ENCODE measurements around the gene AWAT2.

DNA sequence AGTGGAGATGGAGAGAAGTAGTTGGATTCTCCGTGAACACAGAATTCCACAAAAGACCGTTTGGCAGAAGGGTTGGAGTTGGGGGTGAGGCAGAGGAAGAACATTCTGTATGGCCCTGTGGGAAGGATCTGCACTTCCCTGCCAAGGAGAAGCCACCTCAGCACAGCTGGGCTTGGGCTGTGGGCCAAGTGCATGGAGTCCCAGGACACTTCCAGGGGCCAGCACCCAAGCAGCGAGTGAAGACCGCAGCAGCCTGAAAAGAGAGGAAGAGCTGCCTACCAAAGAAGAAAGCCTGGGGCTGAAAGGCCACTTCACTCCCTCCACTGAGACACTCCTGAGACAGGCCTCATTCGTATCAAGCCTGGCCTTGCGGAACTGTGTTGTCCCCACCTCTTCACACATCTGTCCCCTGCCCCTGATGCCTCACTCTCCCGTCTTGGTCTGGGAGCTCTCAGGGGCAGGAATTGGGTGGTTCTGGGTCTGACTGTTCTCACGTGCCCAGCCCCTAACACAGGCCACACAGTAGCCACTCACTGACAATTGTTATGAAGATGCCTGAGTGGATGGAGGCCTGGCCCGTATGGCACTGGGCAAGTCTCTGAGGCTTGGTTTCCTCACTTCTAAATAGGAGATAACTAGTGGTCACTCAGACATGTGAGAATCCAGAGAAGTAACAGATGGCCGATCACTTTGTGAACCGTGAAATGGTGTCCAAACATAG, 3.3 kb upstream of the AWAT2 start:
- TF ChIP-seq, protein P1, sequence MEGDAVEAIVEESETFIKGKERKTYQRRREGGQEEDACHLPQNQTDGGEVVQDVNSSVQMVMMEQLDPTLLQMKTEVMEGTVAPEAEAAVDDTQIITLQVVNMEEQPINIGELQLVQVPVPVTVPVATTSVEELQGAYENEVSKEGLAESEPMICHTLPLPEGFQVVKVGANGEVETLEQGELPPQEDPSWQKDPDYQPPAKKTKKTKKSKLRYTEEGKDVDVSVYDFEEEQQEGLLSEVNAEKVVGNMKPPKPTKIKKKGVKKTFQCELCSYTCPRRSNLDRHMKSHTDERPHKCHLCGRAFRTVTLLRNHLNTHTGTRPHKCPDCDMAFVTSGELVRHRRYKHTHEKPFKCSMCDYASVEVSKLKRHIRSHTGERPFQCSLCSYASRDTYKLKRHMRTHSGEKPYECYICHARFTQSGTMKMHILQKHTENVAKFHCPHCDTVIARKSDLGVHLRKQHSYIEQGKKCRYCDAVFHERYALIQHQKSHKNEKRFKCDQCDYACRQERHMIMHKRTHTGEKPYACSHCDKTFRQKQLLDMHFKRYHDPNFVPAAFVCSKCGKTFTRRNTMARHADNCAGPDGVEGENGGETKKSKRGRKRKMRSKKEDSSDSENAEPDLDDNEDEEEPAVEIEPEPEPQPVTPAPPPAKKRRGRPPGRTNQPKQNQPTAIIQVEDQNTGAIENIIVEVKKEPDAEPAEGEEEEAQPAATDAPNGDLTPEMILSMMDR (IDR thresholded peaks at IDR 0.05; ENCODE audit: poor library complexity): no peak
- TF ChIP-seq EZH2phosphoT487 (IDR thresholded peaks at IDR 0.05; ENCODE audit: low read depth, severe bottlenecking, unreplicated experiment) (no peak), EZH2 (IDR thresholded peaks at IDR 0.05; ENCODE audit: borderline replicate concordance) (no peak)
